Coronary artery (tissue), 2 donors: Measurements from ENCODE around the gene TAF6L.
A peak's percentile ranks its signal among the peaks of the same experiment; 100 is the strongest.

Experiments
- DNase-seq: peaks from one replicate; pipeline ENCODE4 v3.0.0-alpha.2; 2017; ENCODE audit warnings: low spot score
- H3K27ac ChIP-seq, 2 donors: fragments of 200-600 bp; sonication (generic); one replicate each; pipeline ENCODE4 v1.5.1; 2016 to 2019
- H3K4me3 ChIP-seq: fragments of 200-600 bp; sonication (generic); 2 replicates; pipeline ENCODE4 v1.5.1; 2016; ENCODE audit warnings: mild to moderate bottlenecking, moderate library complexity
- TF ChIP-seq, protein P1 (sequence below): fragments of 200-600 bp; sonication (generic); IDR thresholded peaks from one replicate; pipeline ENCODE4 v1.5.1; 2019; ENCODE audit warnings: antibody characterized with exemption

TAF6L gene

DNA sequence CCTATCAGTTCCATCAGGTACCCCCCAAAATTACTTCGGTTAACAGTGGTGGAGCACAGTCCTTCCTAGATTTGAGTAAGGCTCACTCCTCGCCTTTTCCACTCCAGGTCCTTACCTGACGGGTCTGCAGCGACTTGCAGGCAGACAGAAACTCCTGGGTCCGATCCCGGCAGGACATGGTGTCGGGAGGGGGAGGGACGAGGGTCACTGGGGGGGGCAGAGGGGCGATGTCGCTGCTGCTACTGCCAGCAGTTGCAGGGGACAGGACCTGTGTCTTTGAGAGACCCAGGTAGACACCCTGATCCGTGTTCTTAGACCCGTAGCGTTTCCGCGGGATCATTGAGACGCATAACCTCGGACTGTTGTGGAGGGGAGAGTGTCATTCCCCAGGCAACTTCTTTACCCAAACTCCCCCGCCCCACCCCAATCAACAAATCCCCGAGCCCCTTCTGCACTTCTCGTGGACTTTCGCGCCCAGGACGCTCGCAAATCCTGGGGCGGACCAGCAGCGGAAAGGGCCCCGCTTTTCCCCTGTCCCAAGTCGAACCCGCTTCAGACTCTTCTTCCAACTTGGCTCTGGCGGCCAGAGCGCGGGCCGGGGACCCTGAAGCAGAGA is 59.8 kb downstream of the TAF6L start:
- TF ChIP-seq, protein P1, sequence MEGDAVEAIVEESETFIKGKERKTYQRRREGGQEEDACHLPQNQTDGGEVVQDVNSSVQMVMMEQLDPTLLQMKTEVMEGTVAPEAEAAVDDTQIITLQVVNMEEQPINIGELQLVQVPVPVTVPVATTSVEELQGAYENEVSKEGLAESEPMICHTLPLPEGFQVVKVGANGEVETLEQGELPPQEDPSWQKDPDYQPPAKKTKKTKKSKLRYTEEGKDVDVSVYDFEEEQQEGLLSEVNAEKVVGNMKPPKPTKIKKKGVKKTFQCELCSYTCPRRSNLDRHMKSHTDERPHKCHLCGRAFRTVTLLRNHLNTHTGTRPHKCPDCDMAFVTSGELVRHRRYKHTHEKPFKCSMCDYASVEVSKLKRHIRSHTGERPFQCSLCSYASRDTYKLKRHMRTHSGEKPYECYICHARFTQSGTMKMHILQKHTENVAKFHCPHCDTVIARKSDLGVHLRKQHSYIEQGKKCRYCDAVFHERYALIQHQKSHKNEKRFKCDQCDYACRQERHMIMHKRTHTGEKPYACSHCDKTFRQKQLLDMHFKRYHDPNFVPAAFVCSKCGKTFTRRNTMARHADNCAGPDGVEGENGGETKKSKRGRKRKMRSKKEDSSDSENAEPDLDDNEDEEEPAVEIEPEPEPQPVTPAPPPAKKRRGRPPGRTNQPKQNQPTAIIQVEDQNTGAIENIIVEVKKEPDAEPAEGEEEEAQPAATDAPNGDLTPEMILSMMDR, result no peak
- DNase-seq, result peak; percentile 79
- Histone ChIP-seq H3K4me3 (peak overlapping the region; percentile 89), H3K27ac (peak overlapping the region; percentile 82 to 96)

DNA sequence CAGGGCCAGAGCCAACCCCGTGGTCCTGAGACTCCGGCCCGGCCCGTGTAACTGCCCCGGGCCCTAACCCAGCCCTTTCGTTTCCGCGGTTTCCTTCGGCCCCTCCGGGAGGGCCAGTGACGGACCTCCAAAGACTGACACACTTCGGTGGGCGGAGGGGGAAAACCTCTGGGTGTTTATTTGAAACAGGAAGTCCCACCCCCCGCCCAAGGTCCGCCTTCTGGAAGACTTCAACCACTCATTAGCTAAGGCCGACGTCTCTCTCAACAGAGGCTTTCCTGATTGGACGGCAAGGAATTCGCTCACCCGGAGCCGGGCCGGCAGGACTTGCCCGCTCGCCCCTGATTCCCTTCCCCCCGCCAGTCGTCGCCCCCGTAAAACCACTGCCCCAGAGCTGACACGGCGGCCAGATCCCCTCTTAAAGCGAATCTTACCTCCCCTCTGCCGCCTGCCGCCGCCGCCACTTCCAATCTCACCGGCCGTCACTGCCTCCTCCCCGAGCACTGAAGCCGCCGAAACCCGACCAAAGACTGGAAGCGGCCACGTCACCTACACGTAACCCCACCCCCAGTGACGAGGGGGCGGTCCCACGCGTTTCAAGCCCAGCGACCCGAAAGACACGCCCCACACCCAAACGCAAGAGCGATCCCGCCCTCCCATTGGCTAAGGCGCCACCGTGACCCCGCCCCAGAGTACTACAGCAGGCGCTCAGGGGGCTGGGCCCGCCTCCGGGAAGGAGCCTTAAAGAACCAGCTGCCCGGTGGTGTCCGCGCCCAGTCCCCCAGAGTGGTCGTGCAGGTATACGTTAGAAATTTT is 60.5 kb downstream of the TAF6L start, which contains the start of gene STX5:
Gene STX5 (minus strand): TSS at position 532 of the 816 bp plus-strand sequence. CDS start 808 bp downstream, outside the sequence.
- TF ChIP-seq, protein P1, result no peak
- peak within 1 kb of the TSS; percentile 82 to 96 for H3K27ac ChIP-seq
- DNase-seq, result peak; percentile 99
- peak within 1 kb of the TSS; percentile 89 for H3K4me3 ChIP-seq

DNA sequence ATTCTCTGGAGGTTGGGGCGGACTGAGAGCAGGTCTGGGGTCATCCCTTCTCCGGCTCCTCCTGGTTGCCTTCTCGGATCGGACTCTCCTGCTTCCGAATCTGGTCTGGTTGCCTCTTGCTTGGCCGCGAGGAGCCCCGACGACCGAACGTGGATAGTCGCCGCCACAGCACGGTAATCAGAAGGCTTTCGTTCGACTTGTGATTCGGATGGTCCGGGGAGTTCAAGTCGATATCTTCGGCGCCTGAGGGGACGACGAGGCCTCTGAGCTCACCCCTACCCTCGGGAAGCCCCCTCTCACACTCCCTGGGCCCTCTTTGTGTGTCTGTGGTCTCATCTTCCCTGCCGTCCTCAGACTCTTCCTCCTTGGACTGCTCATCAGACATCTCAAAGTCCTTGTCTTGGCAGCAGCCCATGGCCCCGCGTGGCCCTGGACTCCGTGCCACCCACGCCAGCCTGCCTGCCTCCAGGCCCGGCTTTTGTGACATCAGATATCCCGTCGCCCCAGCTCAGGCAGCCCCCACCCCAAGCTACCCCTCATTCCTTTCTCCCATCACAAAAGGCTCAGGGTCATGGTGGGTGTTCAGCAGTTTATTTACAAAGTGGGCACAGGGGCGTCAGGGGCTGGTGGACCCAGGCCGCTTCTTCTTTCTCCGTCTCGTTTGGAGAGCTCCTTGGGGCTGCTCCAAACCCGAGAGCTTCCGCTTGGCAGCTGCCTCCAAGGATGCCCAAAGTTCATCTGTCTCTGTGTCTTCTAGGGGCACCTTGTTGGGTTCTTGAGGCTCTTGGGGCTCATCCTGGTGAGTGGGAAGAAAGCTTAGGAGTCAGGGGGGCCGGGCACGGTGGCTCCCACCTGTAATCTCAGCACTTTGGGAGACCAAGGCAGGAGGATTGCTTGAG is 61.4 kb downstream of the TAF6L start, which contains the start of gene TEX54:
Gene TEX54 (minus strand): TSS at position 506 of the 899 bp plus-strand sequence.
- peak within 1 kb of the TSS; percentile 89 for H3K4me3 ChIP-seq
- TF ChIP-seq, protein P1, result no peak
- peak within 1 kb of the TSS; percentile 82 to 96 for H3K27ac ChIP-seq
- DNase-seq, result peak; percentile 80

DNA sequence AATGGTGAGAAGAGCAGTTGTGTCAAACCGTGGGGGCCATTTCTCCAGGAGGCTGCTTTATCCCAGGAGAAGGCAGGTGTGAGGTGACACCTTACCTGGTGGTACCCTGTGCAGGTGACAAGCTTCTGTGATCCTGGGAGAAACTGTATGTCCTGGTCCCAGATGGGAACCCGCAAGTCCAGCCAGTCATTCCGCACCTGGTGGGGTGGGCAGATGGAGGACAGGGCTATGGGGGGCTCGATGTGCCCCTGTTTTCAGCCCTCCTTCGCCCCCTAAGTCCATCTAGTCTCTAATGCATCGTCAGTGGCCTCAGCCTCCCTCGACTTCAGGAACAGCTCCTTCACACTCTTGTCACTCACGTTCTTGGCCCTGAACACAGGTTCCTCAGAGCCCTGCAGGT is 64.1 kb downstream of the TAF6L start:
- H3K4me3 ChIP-seq, result no peak overlapping the region
- no peak overlapping the region for H3K27ac ChIP-seq
- TF ChIP-seq, protein P1, result no peak
- DNase-seq, result no peak
